ENCODE measurements around the gene FARS2.

DNA sequence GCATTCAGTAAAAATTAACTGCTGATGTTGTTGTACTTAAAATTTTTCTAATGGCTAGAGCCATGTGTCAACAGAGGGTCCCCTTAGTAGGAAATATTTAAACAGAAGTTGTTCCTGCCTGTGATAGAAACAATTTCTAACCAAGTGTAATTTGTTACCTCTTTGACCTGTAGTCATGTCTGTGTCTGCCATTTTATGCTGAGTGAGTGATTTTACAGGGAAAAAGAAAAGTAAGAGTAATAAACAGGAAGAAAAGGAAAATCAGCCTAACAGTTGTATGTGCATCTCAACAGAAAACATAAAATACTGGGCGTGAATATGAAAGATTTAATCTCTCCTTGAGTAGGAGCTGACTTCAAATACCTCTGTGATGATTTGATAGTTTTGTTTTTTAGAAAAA lies 172.0 kb downstream of the FARS2 start:
- TF ChIP-seq ZNF830 (tag by site-specific recombination; IDR thresholded peaks at IDR 0.05; ENCODE audit: low read depth) = no peak
- TF ChIP-seq BCL11B (tag by site-specific recombination; IDR thresholded peaks at IDR 0.05; ENCODE audit: low read depth) = no peak
- no peak for TF ChIP-seq ZNF544 (tag by site-specific recombination; IDR thresholded peaks at IDR 0.05)
- no peak for TF ChIP-seq ZNF274 (IDR thresholded peaks at IDR 0.05; ENCODE audit: low read length)
- TF ChIP-seq ZNF274 (tag by site-specific recombination; IDR thresholded peaks at IDR 0.05; ENCODE audit: borderline replicate concordance) = no peak
- TF ChIP-seq, protein P1, sequence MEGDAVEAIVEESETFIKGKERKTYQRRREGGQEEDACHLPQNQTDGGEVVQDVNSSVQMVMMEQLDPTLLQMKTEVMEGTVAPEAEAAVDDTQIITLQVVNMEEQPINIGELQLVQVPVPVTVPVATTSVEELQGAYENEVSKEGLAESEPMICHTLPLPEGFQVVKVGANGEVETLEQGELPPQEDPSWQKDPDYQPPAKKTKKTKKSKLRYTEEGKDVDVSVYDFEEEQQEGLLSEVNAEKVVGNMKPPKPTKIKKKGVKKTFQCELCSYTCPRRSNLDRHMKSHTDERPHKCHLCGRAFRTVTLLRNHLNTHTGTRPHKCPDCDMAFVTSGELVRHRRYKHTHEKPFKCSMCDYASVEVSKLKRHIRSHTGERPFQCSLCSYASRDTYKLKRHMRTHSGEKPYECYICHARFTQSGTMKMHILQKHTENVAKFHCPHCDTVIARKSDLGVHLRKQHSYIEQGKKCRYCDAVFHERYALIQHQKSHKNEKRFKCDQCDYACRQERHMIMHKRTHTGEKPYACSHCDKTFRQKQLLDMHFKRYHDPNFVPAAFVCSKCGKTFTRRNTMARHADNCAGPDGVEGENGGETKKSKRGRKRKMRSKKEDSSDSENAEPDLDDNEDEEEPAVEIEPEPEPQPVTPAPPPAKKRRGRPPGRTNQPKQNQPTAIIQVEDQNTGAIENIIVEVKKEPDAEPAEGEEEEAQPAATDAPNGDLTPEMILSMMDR (tag by site-specific recombination; IDR thresholded peaks at IDR 0.05) = no peak
- TF ChIP-seq ZNF335 (tag by site-specific recombination; conservative IDR thresholded peaks at IDR 0.05) = no peak
